ENCODE measurements around the gene GPR39. TPM values are rescaled to one million over a fixed set of nuclear protein-coding genes. Genes with fewer than 3 reads are reported as not detected.

Gene GPR39
- total RNA-seq, 3 donors from 2014 or later (not counting 1 experiment from before 2014, with no cell fraction given), result not detected

- no peaks in the 10 kb centered on the region for H3K36me3 Mint-ChIP-seq
- intact Hi-C loops (cut with micrococcal nuclease), result no loop called here
- Histone ChIP-seq H3K27ac (ENCODE audit: low read length) (no peak overlapping the region), H3K4me3 (ENCODE audit: low read length) (no peak overlapping the region), H3K4me1 (ENCODE audit: control insufficient read depth, insufficient read depth, low read length) (no peaks in the 10 kb centered on the region), H3K9me3 (ENCODE audit: control insufficient read depth, insufficient read depth, low read length) (no peaks in the 10 kb centered on the region), H3K36me3 (ENCODE audit: control insufficient read depth, insufficient read depth, low read length) (no peaks in the 10 kb centered on the region), H3K27me3 (ENCODE audit: control insufficient read depth, insufficient read depth, low read length) (no peaks in the 10 kb centered on the region)
- H3K27ac Mint-ChIP-seq, result no peak overlapping the region
- DNase-seq, result no peak
- no peak overlapping the region for H3K4me3 Mint-ChIP-seq
- no peaks in the 10 kb centered on the region for H3K27me3 Mint-ChIP-seq (ENCODE audit: low read depth in 2 of 2)
- TF ChIP-seq CTCF (IDR thresholded peaks at IDR 0.05), result no peak
- no peaks in the 10 kb centered on the region for H3K4me1 Mint-ChIP-seq
- peaks cover 7 to 10% of the 10 kb centered on the region in 2 donors for H3K9me3 Mint-ChIP-seq
- no peak for ATAC-seq
Measured at GRCh38 chr2:132589966-132590365, 173.4 kb downstream of the GPR39 start.

GRCh38 chr2:132593171-132593570 is 176.6 kb downstream of the GPR39 start:
- Histone ChIP-seq H3K4me1 (ENCODE audit: control insufficient read depth, insufficient read depth, low read length) (no peaks in the 10 kb centered on the region), H3K27me3 (ENCODE audit: control insufficient read depth, insufficient read depth, low read length) (no peaks in the 10 kb centered on the region), H3K9me3 (ENCODE audit: control insufficient read depth, insufficient read depth, low read length) (peaks cover 2% of the 10 kb centered on the region), H3K27ac (ENCODE audit: low read length) (no peak overlapping the region), H3K4me3 (ENCODE audit: low read length) (no peak overlapping the region), H3K36me3 (ENCODE audit: control insufficient read depth, insufficient read depth, low read length) (no peaks in the 10 kb centered on the region)
- ATAC-seq (no peak), DNase-seq (no peak)
- H3K4me1 Mint-ChIP-seq, result no peaks in the 10 kb centered on the region
- H3K27ac Mint-ChIP-seq, result no peak overlapping the region
- H3K36me3 Mint-ChIP-seq, result no peaks in the 10 kb centered on the region
- H3K27me3 Mint-ChIP-seq (ENCODE audit: low read depth in 2 of 2), result no peaks in the 10 kb centered on the region
- no peak overlapping the region for H3K4me3 Mint-ChIP-seq
- TF ChIP-seq CTCF (IDR thresholded peaks at IDR 0.05), result no peak
- peaks cover 5 to 16% of the 10 kb centered on the region in 2 donors for H3K9me3 Mint-ChIP-seq
- intact Hi-C loops (cut with micrococcal nuclease), result no loop called here
- 71% methylated on average over 2 of the region's 2 CpGs for WGBS (ENCODE audit: insufficient coverage)

GRCh38 chr2:132595186-132595585 is 178.6 kb downstream of the GPR39 start:
- Histone ChIP-seq H3K27me3 (ENCODE audit: control insufficient read depth, insufficient read depth, low read length) (no peaks in the 10 kb centered on the region), H3K4me3 (ENCODE audit: low read length) (no peak overlapping the region), H3K36me3 (ENCODE audit: control insufficient read depth, insufficient read depth, low read length) (no peaks in the 10 kb centered on the region), H3K4me1 (ENCODE audit: control insufficient read depth, insufficient read depth, low read length) (no peaks in the 10 kb centered on the region), H3K27ac (ENCODE audit: low read length) (no peak overlapping the region), H3K9me3 (ENCODE audit: control insufficient read depth, insufficient read depth, low read length) (peaks cover 2% of the 10 kb centered on the region)
- ATAC-seq (no peak), DNase-seq (no peak)
- Mint-ChIP-seq H3K36me3 (no peaks in the 10 kb centered on the region), H3K27me3 (ENCODE audit: low read depth in 2 of 2) (no peaks in the 10 kb centered on the region), H3K4me1 (no peaks in the 10 kb centered on the region), H3K27ac (no peak overlapping the region), H3K9me3 (peaks cover 5 to 17% of the 10 kb centered on the region in 2 donors), H3K4me3 (no peak overlapping the region)
- intact Hi-C loops (cut with micrococcal nuclease), result no loop called here
- no peak for TF ChIP-seq CTCF (IDR thresholded peaks at IDR 0.05)
- WGBS (ENCODE audit: insufficient coverage), result 85% methylated on average over 3 of the region's 6 CpGs

GRCh38 chr2:132595693-132596092 is 179.1 kb downstream of the GPR39 start:
- ATAC-seq, result no peak
- no peak overlapping the region for H3K4me3 Mint-ChIP-seq
- no peak overlapping the region for H3K27ac Mint-ChIP-seq
- Histone ChIP-seq H3K36me3 (ENCODE audit: control insufficient read depth, insufficient read depth, low read length) (no peaks in the 10 kb centered on the region), H3K4me1 (ENCODE audit: control insufficient read depth, insufficient read depth, low read length) (no peaks in the 10 kb centered on the region), H3K27ac (ENCODE audit: low read length) (no peak overlapping the region), H3K27me3 (ENCODE audit: control insufficient read depth, insufficient read depth, low read length) (no peaks in the 10 kb centered on the region), H3K9me3 (ENCODE audit: control insufficient read depth, insufficient read depth, low read length) (peaks cover 2% of the 10 kb centered on the region), H3K4me3 (ENCODE audit: low read length) (no peak overlapping the region)
- intact Hi-C loops (cut with micrococcal nuclease), result no loop called here
- H3K4me1 Mint-ChIP-seq, result no peaks in the 10 kb centered on the region
- no peaks in the 10 kb centered on the region for H3K27me3 Mint-ChIP-seq (ENCODE audit: low read depth in 2 of 2)
- TF ChIP-seq CTCF (IDR thresholded peaks at IDR 0.05), result no peak
- no peak for DNase-seq
- WGBS (ENCODE audit: insufficient coverage), result 89% methylated on average over 2 of the region's 2 CpGs
- H3K36me3 Mint-ChIP-seq, result no peaks in the 10 kb centered on the region
- H3K9me3 Mint-ChIP-seq, result peaks cover 5 to 13% of the 10 kb centered on the region in 2 donors

Data from natural killer cell (primary cell).